OCI-LY3 (cell line): Measurements from ENCODE around the gene ARHGAP21.
"Not testable (repeated sequence)": the region's sequence is repeated elsewhere in the genome, so short reads cannot be mapped to it uniquely, and the experiment has no call there.

ENCODE experiments used
- H2AFZ ChIP-seq: fragments of 200-600, 300-600 bp; shearing (Covaris generic); 2 replicates; pipeline ENCODE4 v1.6.0; 2014; ENCODE audit warnings: antibody characterized with exemption, low read depth, low read length
- H3K27ac ChIP-seq: fragments of 200-600, 300-600 bp; sonication (generic); 2 replicates; pipeline ENCODE4 v1.5.1; 2014; ENCODE audit warnings: mild to moderate bottlenecking, low read length, moderate library complexity, mixed read lengths
- H3K27me3 ChIP-seq: fragments of 200-600, 300-600 bp; sonication (generic); 2 replicates; pipeline ENCODE4 v1.6.1; 2014; ENCODE audit warnings: low read depth, low read length, mixed read lengths
- H3K36me3 ChIP-seq: fragments of 200-600, 300-600 bp; sonication (generic); replicated peaks from 2 replicates; pipeline ENCODE3; 2014; ENCODE audit warnings: low read depth, low read length, mixed read lengths
- H3K4me1 ChIP-seq: fragments of 300-600, 200-600 bp; sonication (generic); 2 replicates; pipeline ENCODE4 v1.6.1; 2014; ENCODE audit warnings: low read length, mixed read lengths
- H3K4me2 ChIP-seq: fragments of 200-600, 300-600 bp; sonication (generic); 2 replicates; pipeline ENCODE4 v1.6.1; 2014; ENCODE audit warnings: low read length, mixed read lengths
- H3K4me3 ChIP-seq: fragments of 300-600, 200-600 bp; sonication (generic); 2 replicates; pipeline ENCODE4 v1.5.1; 2014; ENCODE audit warnings: antibody characterized with exemption, mild to moderate bottlenecking, low read length, moderate library complexity
- H3K79me2 ChIP-seq: fragments of 300-600, 200-600 bp; shearing (Covaris generic); 2 replicates; pipeline ENCODE4 v1.6.1; 2014; ENCODE audit warnings: mild to moderate bottlenecking, low read length, mixed read lengths
- H3K9ac ChIP-seq: fragments of 300-600, 200-600 bp; shearing (Covaris generic); 2 replicates; pipeline ENCODE4 v1.6.0; 2014; ENCODE audit warnings: mild to moderate bottlenecking, low read length, moderate library complexity
- H3K9me3 ChIP-seq: fragments of 200-600, 300-600 bp; shearing (Covaris generic); 2 replicates; pipeline ENCODE4 v1.6.1; 2014; ENCODE audit warnings: low read length, mixed read lengths; ENCODE audit not compliant: insufficient read depth
- H4K20me1 ChIP-seq: fragments of 200-600, 300-600 bp; sonication (generic); 2 replicates; pipeline ENCODE4 v1.6.1; 2016; ENCODE audit warnings: low read length, mixed read lengths; ENCODE audit not compliant: insufficient read depth
- EZH2phosphoT487 ChIP-seq: fragments of 200-600 bp; shearing (Covaris generic); IDR thresholded peaks from 2 replicates; pipeline ENCODE4 v1.6.1; 2018; ENCODE audit warnings: antibody characterized with exemption, mixed run types, low read depth
- TF ChIP-seq, protein P1 (sequence below): fragments of 200-600, 300-600 bp; sonication (generic); IDR thresholded peaks from 2 replicates; pipeline ENCODE4 v1.5.1; 2014; ENCODE audit warnings: antibody characterized with exemption, low read length, low read depth

ARHGAP21 gene

DNA sequence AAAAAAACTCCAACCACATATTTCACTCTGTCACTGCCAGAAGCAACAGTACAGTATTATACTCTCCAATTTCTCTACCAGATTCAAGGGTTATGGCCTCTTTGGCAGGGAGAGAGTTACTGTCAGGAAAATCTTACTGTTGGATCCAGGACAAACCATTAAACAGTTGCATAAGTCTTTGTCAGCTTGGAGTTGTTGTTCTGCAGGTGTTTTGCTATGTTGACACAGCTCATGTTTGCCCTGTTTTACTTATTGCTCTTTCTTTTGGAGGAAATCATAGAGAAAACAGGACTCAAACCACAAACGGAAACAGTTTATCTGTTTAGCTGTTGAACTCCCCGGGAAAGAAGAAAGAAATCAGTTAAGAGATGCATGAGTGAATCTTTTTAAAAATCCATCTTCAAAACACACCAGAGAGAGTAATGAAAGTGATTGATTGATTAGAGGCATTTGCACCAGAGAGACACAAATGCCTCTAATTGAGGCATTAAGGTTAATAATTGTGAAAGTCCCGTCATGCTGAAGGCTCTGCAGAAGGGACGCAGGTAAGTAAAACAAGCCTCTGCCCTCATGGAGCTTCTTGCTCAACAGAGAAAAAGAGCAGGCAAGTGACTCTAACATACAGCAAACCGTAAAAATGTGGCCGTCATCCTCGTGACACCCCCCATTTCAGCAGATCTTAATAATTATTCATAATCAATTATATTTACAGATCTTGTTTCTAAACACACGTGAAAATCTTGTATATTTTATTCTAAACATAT lies 38.7 kb upstream of the ARHGAP21 start:
- Histone ChIP-seq H3K27me3 (no peaks in the 10 kb centered on the region), H3K9ac (no peak overlapping the region), H3K79me2 (no peaks in the 10 kb centered on the region), H4K20me1 (no peaks in the 10 kb centered on the region), H3K4me1 (no peaks in the 10 kb centered on the region), H3K4me2 (no peak overlapping the region), H2AFZ (no peak overlapping the region), H3K36me3 (no peaks in the 10 kb centered on the region), H3K27ac (no peak overlapping the region), H3K4me3 (no peak overlapping the region), H3K9me3 (no peaks in the 10 kb centered on the region)
- TF ChIP-seq, protein P1, sequence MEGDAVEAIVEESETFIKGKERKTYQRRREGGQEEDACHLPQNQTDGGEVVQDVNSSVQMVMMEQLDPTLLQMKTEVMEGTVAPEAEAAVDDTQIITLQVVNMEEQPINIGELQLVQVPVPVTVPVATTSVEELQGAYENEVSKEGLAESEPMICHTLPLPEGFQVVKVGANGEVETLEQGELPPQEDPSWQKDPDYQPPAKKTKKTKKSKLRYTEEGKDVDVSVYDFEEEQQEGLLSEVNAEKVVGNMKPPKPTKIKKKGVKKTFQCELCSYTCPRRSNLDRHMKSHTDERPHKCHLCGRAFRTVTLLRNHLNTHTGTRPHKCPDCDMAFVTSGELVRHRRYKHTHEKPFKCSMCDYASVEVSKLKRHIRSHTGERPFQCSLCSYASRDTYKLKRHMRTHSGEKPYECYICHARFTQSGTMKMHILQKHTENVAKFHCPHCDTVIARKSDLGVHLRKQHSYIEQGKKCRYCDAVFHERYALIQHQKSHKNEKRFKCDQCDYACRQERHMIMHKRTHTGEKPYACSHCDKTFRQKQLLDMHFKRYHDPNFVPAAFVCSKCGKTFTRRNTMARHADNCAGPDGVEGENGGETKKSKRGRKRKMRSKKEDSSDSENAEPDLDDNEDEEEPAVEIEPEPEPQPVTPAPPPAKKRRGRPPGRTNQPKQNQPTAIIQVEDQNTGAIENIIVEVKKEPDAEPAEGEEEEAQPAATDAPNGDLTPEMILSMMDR: no peak
- no peak for TF ChIP-seq EZH2phosphoT487

DNA sequence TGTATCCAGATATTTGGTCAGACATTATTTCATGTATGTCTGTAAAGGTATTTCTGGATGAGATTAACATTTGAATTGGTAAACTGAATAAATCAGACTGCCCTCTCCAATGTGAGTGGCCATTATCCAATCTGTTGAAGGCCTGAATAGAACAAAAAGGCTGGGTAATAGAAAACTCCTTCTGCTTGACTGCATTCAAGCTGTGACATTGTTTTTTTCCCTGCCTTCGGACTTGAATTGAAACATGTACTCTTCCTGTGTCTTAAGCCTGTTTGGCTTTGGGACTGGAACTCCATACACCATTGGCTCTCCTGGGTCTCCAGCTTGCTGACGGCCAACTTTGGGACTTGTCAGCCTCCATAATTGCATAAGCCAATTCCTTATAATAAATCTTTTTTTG lies 36.0 kb upstream of the ARHGAP21 start:
- no peaks in the 10 kb centered on the region for H3K36me3 ChIP-seq
- H3K4me2 ChIP-seq: no peak overlapping the region
- no peaks in the 10 kb centered on the region for H3K9me3 ChIP-seq
- no peaks in the 10 kb centered on the region for H3K79me2 ChIP-seq
- H2AFZ ChIP-seq: no peak overlapping the region
- H3K4me3 ChIP-seq: no peak overlapping the region
- no peaks in the 10 kb centered on the region for H4K20me1 ChIP-seq
- no peaks in the 10 kb centered on the region for H3K27me3 ChIP-seq
- TF ChIP-seq, protein P1: no peak
- TF ChIP-seq EZH2phosphoT487: no peak
- no peak overlapping the region for H3K9ac ChIP-seq
- no peaks in the 10 kb centered on the region for H3K4me1 ChIP-seq
- no peak overlapping the region for H3K27ac ChIP-seq

DNA sequence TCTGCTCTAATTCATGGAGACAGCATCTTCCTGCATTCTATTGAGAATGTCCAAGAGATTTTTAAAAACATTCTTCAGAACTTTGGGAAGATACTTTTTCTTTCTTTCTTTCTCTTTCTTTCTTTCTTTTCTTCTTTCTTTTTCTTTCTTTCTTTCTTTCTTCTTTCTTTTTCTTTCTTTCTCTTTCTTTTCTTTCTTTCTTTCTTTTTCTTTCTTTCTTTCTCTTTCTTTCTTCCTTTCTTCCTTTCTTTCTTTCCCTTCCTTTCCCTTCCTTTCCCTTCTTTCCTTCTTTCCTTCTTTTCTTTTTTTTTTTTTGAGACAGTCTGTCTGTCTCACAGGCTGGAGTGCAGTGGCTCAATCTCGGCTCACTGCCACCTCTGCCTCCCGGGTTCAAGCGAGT lies 34.6 kb upstream of the ARHGAP21 start:
- not testable (repeated sequence) for H3K4me2 ChIP-seq, H3K4me3 ChIP-seq, H3K9ac ChIP-seq, H3K4me1 ChIP-seq, H4K20me1 ChIP-seq, H3K27me3 ChIP-seq, H3K79me2 ChIP-seq, H3K9me3 ChIP-seq, H3K27ac ChIP-seq, H3K36me3 ChIP-seq, H2AFZ ChIP-seq

DNA sequence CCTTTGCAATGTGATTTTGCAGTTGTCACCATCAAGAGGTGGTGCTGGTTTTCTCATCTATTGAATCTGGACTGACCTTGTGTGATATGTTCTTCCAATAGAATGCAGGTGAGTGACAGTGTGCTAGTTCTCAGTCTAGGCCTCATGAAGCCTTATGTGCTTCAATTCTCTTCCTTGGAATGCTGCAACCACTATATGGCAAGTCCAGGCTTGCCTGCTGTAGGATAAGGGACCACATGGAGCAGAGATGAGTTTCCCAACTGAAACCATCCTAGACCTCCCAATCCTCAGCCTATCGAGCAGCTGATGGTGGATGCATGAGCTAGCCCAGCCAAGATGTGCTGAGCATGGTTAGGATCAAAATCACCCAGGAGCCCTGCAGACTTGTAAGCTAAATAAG lies 32.6 kb upstream of the ARHGAP21 start:
- no peak overlapping the region for H2AFZ ChIP-seq
- no peaks in the 10 kb centered on the region for H3K4me1 ChIP-seq
- no peaks in the 10 kb centered on the region for H3K27me3 ChIP-seq

More for the DNA sequence above, 32.6 kb upstream of the ARHGAP21 start:
- Histone ChIP-seq H3K79me2 (no peaks in the 10 kb centered on the region), H3K27ac (no peak overlapping the region), H3K9ac (no peak overlapping the region), H3K4me2 (no peak overlapping the region), H3K9me3 (no peaks in the 10 kb centered on the region), H3K4me3 (no peak overlapping the region), H3K36me3 (no peaks in the 10 kb centered on the region), H4K20me1 (no peaks in the 10 kb centered on the region)
- TF ChIP-seq EZH2phosphoT487: no peak
- TF ChIP-seq, protein P1: no peak
